GM18519 (cell line): ENCODE measurements around the gene TICAM2.

Source experiments
- ATAC-seq: cut with Tn5 transposase; IDR thresholded peaks from one replicate; pipeline ENCODE4 v1.9.1; 2021; ENCODE audit warnings: mild to moderate bottlenecking, moderate library complexity; ENCODE audit not compliant: unreplicated experiment, low FRiP score

TICAM2 gene

GRCh38 chr5:115611873-115612272 is 9.6 kb upstream of the TICAM2 start:
- ATAC-seq = no peak

- ATAC-seq = no peak
Measured at GRCh38 chr5:115607935-115608334, 5.7 kb upstream of the TICAM2 start.

GRCh38 chr5:115605436-115605835 is 3.2 kb upstream of the TICAM2 start:
- no peak for ATAC-seq

- no peak for ATAC-seq
Measured at GRCh38 chr5:115602591-115603125, 379 bp upstream of the TICAM2 start.

GRCh38 chr5:115600766-115601165 is 1.5 kb downstream of the TICAM2 start:
- ATAC-seq = no peak

- ATAC-seq = no peak
Measured at GRCh38 chr5:115599924-115600323, 2.4 kb downstream of the TICAM2 start.

- peak; percentile 57 for ATAC-seq
Measured at GRCh38 chr5:115599502-115599901, 2.8 kb downstream of the TICAM2 start.

GRCh38 chr5:115594128-115595047 is 7.9 kb downstream of the TICAM2 start:
- no peak for ATAC-seq

- ATAC-seq = no peak
Measured at GRCh38 chr5:115589043-115589442, 13.2 kb downstream of the TICAM2 start.

GRCh38 chr5:115588640-115589039 is 13.6 kb downstream of the TICAM2 start:
- ATAC-seq = no peak

GRCh38 chr5:115586525-115587146 is 15.6 kb downstream of the TICAM2 start:
- no peak for ATAC-seq

- no peak for ATAC-seq
Measured at GRCh38 chr5:115585265-115585664, 17.0 kb downstream of the TICAM2 start.

GRCh38 chr5:115584501-115584900 is 17.8 kb downstream of the TICAM2 start:
- ATAC-seq = no peak

- ATAC-seq = no peak
Measured at GRCh38 chr5:115583474-115583873, 18.8 kb downstream of the TICAM2 start.

GRCh38 chr5:115580941-115581340 is 21.3 kb downstream of the TICAM2 start:
- ATAC-seq = no peak

GRCh38 chr5:115579747-115580173 is 22.5 kb downstream of the TICAM2 start:
- peak; percentile 43 for ATAC-seq

- no peak for ATAC-seq
Measured at GRCh38 chr5:115579216-115579615, 23.1 kb downstream of the TICAM2 start.

GRCh38 chr5:115578657-115579056 is 23.6 kb downstream of the TICAM2 start:
- ATAC-seq = peak; percentile 53

GRCh38 chr5:115577741-115578140 is 24.5 kb downstream of the TICAM2 start:
- ATAC-seq = no peak

GRCh38 chr5:115577329-115577728 is 24.9 kb downstream of the TICAM2 start:
- ATAC-seq = no peak
